Fibroblast of mammary gland (primary cell): ENCODE results near the gene RIPOR1.

Source experiments
- DNase-seq: peaks from one replicate; pipeline ENCODE4 v3.0.0-alpha.2; 2010; ENCODE audit warnings: low read depth
- H3K4me3 ChIP-seq: 2 replicates; pipeline ENCODE4 v1.5.1; 2011; ENCODE audit warnings: low read depth, mild to moderate bottlenecking, low read length, moderate library complexity; ENCODE audit not compliant: control insufficient read depth
- TF ChIP-seq, protein P1 (sequence below): conservative IDR thresholded peaks from 2 replicates; pipeline ENCODE4 v1.5.1; 2011; ENCODE audit warnings: low read depth, low read length, inconsistent platforms; ENCODE audit not compliant: control insufficient read depth, insufficient read depth

Gene RIPOR1

DNA sequence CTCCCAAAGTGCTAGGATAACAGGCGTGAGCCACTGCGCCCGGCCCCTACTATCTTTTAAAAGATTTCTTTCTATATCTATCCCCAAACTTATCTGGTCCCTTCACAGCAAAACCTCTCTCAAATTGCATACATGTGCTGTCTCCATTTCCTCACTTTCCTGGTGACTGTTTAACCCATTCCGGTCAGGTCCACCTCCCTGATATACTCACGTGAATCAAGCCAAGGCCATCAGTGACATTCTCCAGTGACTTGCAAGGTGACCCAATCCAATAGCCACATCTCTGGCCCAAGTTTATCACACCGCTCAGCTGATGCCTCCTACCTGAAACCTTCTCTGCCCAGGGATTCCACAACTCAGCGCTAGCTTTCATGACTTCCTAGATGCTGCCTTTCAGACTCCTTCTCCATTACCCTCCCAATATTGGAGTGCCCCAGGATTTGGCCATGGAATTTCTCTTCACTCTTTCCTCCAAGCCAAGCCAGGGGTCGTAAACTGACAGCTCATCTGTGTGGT, 32.3 kb downstream of the RIPOR1 start:
- no peak overlapping the region for H3K4me3 ChIP-seq
- no peak for DNase-seq

DNA sequence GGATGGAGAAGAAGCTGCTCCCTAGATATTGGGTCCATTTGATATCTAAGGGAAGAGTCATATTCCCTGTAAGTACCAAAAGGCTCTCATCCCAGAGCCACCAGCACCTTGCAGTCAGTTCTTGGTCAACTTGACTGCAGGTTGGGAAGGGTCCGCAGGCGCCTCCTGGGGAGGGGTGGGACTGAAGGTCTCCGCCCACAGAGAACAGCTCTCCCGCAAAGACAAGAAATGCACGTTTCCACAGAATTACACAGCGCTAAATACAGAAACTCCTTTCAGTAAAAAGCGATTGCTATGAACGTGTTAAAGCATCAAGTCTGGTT, 32.8 kb downstream of the RIPOR1 start:
- no peak for DNase-seq
- peak overlapping the region; percentile 65 for H3K4me3 ChIP-seq
- TF ChIP-seq, protein P1, sequence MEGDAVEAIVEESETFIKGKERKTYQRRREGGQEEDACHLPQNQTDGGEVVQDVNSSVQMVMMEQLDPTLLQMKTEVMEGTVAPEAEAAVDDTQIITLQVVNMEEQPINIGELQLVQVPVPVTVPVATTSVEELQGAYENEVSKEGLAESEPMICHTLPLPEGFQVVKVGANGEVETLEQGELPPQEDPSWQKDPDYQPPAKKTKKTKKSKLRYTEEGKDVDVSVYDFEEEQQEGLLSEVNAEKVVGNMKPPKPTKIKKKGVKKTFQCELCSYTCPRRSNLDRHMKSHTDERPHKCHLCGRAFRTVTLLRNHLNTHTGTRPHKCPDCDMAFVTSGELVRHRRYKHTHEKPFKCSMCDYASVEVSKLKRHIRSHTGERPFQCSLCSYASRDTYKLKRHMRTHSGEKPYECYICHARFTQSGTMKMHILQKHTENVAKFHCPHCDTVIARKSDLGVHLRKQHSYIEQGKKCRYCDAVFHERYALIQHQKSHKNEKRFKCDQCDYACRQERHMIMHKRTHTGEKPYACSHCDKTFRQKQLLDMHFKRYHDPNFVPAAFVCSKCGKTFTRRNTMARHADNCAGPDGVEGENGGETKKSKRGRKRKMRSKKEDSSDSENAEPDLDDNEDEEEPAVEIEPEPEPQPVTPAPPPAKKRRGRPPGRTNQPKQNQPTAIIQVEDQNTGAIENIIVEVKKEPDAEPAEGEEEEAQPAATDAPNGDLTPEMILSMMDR, result no peak

More for the DNA sequence above, 32.3 kb downstream of the RIPOR1 start:
- TF ChIP-seq, protein P1, result no peak

DNA sequence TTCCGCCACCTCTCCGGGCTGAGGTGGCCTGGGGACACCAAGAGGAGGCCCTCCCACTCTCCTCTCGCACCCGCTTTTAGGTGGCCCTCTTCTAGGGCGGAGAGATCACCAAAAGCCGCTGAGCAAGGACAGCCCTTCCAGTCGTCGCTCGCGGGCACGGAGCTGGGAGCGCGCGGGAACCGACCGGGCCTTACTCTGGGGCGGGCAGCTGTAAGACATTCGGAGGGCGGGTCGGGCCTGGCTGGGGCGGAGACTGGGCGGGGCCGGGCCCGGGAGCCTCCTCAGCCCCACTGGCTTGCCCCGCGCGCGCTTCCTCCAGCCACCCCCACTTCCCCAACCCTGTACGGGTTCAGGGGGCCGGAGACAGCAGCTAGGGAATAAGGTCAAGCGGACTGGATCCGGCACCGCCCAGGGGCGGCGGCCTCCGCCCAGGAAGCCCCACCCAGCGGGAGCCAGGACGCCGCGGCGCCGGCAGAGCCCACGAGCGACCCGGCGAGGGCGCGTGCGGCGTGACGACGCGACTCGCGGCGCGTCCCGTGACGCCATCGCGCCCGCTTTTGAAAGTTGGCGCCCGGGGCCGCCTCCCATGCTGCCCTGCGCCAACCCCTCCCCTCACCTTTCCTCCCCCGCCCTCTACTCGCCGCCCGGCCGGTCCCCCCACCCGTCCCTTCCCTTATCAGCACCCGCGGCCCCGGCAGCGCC, 33.3 kb downstream of the RIPOR1 start:
- peak overlapping the region; percentile 65 for H3K4me3 ChIP-seq
- TF ChIP-seq, protein P1, result no peak
- DNase-seq, result peak; percentile 96

DNA sequence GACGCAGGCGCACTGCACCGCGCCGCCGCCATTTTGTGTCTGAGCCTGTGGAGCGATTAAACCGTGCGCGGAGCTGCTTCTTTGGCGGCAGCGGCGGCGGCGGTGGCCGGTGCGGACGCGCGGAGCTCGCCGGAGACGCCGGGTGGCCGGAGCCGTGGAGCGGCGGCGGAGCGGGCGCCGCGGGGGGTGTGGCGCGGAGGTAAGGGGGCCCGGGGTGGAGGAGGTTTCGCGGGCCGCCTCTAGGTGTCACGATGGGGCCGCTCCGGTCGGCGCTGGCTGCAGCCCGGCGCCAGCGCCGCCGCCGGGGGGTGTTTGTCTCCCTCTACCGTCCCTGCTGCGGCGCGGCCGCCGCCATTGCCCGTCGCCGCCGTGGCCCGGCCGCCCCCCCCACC, 33.9 kb downstream of the RIPOR1 start, which contains the start of gene CTCF:
TSS of gene CTCF (plus strand) at position 1 of the 392 bp plus-strand sequence. CDS start 48,307 bp downstream, outside the sequence.
- peak; percentile 76 for DNase-seq

DNA sequence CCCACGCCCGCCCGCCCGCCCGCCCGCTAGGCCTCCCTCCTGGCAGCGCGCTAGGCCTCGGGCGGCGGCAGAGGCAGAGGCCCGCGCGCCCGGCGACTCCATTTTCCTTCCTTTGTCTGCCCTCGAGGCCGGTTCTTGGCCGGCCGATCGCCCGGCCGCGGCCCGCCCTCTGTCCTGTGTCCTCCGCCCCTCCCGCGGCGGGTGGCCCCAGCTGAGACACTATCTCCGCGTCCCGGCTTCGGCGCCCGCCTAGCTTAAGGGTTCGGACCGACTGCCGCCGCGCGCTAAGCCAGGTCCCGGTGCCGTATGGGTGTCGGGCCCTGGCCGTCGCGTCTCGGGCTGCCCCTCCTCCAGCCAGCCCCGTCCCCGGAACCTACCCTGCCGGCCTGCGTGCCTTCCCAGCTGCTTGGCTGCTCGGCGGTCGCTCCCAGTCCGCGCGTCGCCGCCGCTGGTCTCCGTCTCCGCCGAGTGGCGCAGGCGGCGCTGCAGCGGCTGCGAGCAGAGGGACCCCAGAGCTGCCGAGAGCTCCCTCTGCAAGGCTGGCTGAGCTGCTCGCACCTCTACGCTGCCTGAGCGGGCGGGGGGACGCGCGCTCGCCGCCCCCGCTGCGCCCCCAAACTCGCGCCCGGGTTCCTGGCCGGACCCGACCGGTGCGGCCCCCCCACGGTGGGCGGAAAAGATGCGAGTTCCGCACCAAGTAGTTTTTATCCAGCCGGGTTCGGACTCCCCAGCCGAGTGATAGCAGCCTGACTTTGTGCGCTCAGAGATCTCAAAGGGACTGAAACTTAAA, 34.5 kb downstream of the RIPOR1 start:
- no peak for DNase-seq
- TF ChIP-seq, protein P1, result no peak
- H3K4me3 ChIP-seq, result peak overlapping the region; percentile 69

More for the DNA sequence above, 33.9 kb downstream of the RIPOR1 start, which contains the start of gene CTCF:
- TF ChIP-seq, protein P1, result peak; percentile 33
- H3K4me3 ChIP-seq, result peak within 1 kb of the TSS; percentile 69

DNA sequence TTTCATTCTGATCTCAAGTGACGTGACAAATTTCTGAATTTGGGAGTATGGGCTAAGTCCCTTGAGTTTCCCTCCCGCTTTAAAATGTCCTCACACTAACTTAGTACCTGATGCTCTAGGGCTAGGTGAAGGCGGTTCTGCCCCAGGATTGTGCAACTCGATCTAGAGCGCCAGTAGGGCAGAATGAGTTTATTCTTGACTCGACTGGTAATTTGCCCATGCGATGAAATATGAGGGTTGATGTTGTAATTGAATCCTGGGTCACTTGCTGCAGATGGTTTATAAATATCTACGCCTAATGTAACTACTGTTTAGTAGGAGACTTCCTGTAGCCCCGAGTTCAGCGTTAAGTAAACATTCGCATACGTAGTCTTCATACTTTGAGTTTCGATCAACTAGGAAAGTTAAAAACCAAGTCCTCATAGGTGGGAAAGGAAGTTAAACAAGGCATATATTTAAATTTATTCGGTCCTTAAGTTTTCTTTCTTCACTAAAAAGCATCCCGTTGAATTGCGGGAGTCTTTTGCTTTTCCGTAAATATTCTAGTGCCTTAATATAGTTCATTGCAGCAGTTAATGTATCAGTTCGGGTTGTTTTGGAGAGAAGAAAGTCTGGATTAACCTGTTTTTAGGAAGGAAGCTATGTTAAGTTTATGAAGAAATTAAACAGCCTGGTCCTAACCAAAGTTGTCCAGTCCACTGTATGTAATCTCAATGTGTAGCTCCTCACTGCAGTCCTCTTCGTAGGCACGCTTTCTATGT, 35.3 kb downstream of the RIPOR1 start:
- DNase-seq, result peak; percentile 84
- peak overlapping the region; percentile 69 for H3K4me3 ChIP-seq
- TF ChIP-seq, protein P1, result no peak
